GM13977 (cell line): ENCODE results near the gene ZNF200.
A peak's percentile ranks its signal among the peaks of the same experiment; 100 is the strongest.

ENCODE experiments used
- DNase-seq: peaks from one replicate; pipeline ENCODE4 v3.0.0; 2012; ENCODE audit warnings: low spot score
- in situ Hi-C: fragments of 300-500 bp; cut with MboI; formaldehyde crosslinking; loops from one replicate; pipeline ENCODE4 v1.12.0; 2022; ENCODE audit warnings: low sequenced_read_pairs, low pct_unique_long_range_greater_than_20kb, mixed read lengths, inconsistent platforms; ENCODE audit not compliant: unreplicated experiment
- TF ChIP-seq, protein P1 (sequence below): IDR thresholded peaks from 2 replicates; pipeline ENCODE4 v1.5.1; 2012; ENCODE audit warnings: mild to moderate bottlenecking, control low read depth; ENCODE audit not compliant: insufficient read depth; ENCODE audit errors: extremely low read depth, missing control alignments

Gene ZNF200, protein sequence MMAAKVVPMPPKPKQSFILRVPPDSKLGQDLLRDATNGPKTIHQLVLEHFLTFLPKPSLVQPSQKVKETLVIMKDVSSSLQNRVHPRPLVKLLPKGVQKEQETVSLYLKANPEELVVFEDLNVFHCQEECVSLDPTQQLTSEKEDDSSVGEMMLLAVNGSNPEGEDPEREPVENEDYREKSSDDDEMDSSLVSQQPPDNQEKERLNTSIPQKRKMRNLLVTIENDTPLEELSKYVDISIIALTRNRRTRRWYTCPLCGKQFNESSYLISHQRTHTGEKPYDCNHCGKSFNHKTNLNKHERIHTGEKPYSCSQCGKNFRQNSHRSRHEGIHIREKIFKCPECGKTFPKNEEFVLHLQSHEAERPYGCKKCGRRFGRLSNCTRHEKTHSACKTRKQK

DNA sequence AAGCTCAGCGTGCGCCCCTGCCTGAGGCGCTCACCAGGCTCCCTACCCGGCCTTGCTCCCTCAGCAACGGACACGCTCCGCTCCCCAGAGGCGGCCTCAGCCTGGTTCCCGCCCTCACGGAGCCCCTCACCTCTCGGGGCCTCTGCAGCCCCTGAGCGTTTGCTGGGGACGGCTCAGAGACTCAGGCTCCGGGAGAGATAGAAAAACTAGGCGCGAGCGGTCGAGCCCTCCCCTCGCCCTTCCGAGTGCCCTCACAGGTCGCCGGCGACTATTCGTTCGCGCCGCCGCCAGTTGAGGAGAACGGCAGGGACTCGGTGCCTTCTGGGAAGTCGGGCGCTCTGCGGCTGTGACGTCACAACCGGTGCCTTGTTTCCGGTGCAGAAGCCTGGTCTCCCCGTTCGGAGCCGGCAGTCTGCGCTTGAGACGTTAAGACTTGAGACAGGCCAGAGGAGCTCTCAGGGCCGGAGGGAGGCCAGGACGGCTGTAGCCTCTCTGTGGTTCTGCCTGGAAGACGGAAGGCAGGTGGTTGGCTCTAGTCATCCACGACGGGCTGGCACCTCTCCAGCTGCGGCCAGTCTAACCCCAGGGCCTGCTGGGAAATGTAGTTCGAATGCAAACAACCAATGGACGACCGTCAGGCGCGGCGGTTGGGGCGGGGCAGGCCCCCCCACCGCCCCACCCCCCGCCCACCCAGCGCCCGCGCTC lies at the start of gene ZNF200:
TSS of gene ZNF200 (minus strand) at position 302 of the 705 bp plus-strand sequence. CDS start 1,403 bp downstream, outside the sequence.
- peak; percentile 97 for DNase-seq
- TF ChIP-seq, protein P1, sequence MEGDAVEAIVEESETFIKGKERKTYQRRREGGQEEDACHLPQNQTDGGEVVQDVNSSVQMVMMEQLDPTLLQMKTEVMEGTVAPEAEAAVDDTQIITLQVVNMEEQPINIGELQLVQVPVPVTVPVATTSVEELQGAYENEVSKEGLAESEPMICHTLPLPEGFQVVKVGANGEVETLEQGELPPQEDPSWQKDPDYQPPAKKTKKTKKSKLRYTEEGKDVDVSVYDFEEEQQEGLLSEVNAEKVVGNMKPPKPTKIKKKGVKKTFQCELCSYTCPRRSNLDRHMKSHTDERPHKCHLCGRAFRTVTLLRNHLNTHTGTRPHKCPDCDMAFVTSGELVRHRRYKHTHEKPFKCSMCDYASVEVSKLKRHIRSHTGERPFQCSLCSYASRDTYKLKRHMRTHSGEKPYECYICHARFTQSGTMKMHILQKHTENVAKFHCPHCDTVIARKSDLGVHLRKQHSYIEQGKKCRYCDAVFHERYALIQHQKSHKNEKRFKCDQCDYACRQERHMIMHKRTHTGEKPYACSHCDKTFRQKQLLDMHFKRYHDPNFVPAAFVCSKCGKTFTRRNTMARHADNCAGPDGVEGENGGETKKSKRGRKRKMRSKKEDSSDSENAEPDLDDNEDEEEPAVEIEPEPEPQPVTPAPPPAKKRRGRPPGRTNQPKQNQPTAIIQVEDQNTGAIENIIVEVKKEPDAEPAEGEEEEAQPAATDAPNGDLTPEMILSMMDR: no peak
- in situ Hi-C loops: no loop called here

GRCh38 chr16:3283543-3284447 lies 48.8 kb upstream of the ZNF200 start:
- no peak for DNase-seq
- in situ Hi-C loops: no loop called here
- TF ChIP-seq, protein P1: no peak

GRCh38 chr16:3282730-3283542 lies 48.0 kb upstream of the ZNF200 start, which contains the start of gene ZNF263:
Gene ZNF263, plus strand, starts transcription at chr16:3283491. Its CDS starts 328 bp downstream, at chr16:3283819.
- TF ChIP-seq, protein P1: no peak
- in situ Hi-C loops: no loop called here

GRCh38 chr16:3282103-3282729 lies 47.3 kb upstream of the ZNF200 start:
- TF ChIP-seq, protein P1: no peak
- no peak for DNase-seq
- in situ Hi-C loops: no loop called here

More at GRCh38 chr16:3282730-3283542, 48.0 kb upstream of the ZNF200 start, which contains the start of gene ZNF263:
- DNase-seq: peak; percentile 98

- DNase-seq: no peak
- in situ Hi-C loops: no loop called here
- TF ChIP-seq, protein P1: no peak
Observed at GRCh38 chr16:3281222-3281820, 46.4 kb upstream of the ZNF200 start.
